Neural progenitor cell (in vitro differentiated cells): ENCODE measurements around the gene LAMA2. TPM values are rescaled to one million over a fixed set of nuclear protein-coding genes. Genes with fewer than 3 reads are reported as not detected.

Experiments
- DNase-seq: peaks from one replicate; pipeline ENCODE4 v3.0.0-alpha.2; 2016; ENCODE audit warnings: low spot score
- H2AFZ ChIP-seq: fragments of 200-600 bp; sonication (generic); replicated peaks from 2 replicates; pipeline ENCODE4 v1.6.1; 2016; ENCODE audit warnings: antibody characterized with exemption
- H3F3A ChIP-seq: fragments of 200-600 bp; sonication (generic); 2 replicates; pipeline ENCODE4 v1.6.1; 2016; ENCODE audit warnings: antibody characterized with exemption, low read depth
- H3K27ac ChIP-seq: fragments of 200-600 bp; sonication (generic); 2 replicates; pipeline ENCODE4 v1.5.1; 2016; ENCODE audit warnings: mild to moderate bottlenecking
- H3K27me3 ChIP-seq: fragments of 200-600 bp; sonication (generic); 2 replicates; pipeline ENCODE4 v1.6.1; 2016; ENCODE audit warnings: mild to moderate bottlenecking, moderate library complexity
- H3K36me3 ChIP-seq: fragments of 200-600 bp; sonication (generic); 2 replicates; pipeline ENCODE4 v1.5.1; 2016
- H3K4me1 ChIP-seq: fragments of 200-600 bp; sonication (generic); 2 replicates; pipeline ENCODE4 v1.6.1; 2016; ENCODE audit warnings: mixed run types
- H3K4me2 ChIP-seq: fragments of 200-600 bp; sonication (generic); 2 replicates; pipeline ENCODE4 v1.6.1; 2016
- H3K4me3 ChIP-seq: fragments of 200-600 bp; sonication (generic); 2 replicates; pipeline ENCODE4 v1.5.1; 2016
- H3K79me2 ChIP-seq: fragments of 200-600 bp; sonication (generic); 2 replicates; pipeline ENCODE4 v1.6.1; 2016; ENCODE audit warnings: low read depth
- H3K9ac ChIP-seq: fragments of 200-600 bp; sonication (generic); 2 replicates; pipeline ENCODE4 v1.6.1; 2016
- H3K9me3 ChIP-seq: fragments of 200-600 bp; sonication (generic); 2 replicates; pipeline ENCODE4 v1.5.1; 2016; ENCODE audit warnings: low read depth
- H4K20me1 ChIP-seq: fragments of 200-600 bp; sonication (generic); 2 replicates; pipeline ENCODE4 v1.6.1; 2016; ENCODE audit warnings: low read depth
- H3K27ac Mint-ChIP-seq: 3 replicates; pipeline ENCODE4 v1.8.0; 2021; ENCODE audit warnings: mixed read lengths
- H3K27me3 Mint-ChIP-seq: 2 replicates; pipeline ENCODE4 v1.8.0; 2022; ENCODE audit warnings: low read depth, mild to moderate bottlenecking, inconsistent platforms, moderate library complexity, mixed read lengths; ENCODE audit not compliant: insufficient read depth
- H3K36me3 Mint-ChIP-seq: 3 replicates; pipeline ENCODE4 v1.8.0; 2021; ENCODE audit warnings: mixed read lengths
- H3K4me1 Mint-ChIP-seq: 3 replicates; pipeline ENCODE4 v1.8.0; 2021; ENCODE audit warnings: mixed read lengths
- H3K4me3 Mint-ChIP-seq: 3 replicates; pipeline ENCODE4 v1.8.0; 2021; ENCODE audit warnings: mild to moderate bottlenecking, moderate library complexity, mixed read lengths
- H3K9me3 Mint-ChIP-seq: 3 replicates; pipeline ENCODE4 v1.8.0; 2020; ENCODE audit warnings: mixed read lengths
- CTCF ChIP-seq: fragments of 200-600 bp; sonication (generic); IDR thresholded peaks from 2 replicates; pipeline ENCODE4 v1.5.1; 2017; ENCODE audit warnings: antibody characterized with exemption, mild to moderate bottlenecking
- EZH2 ChIP-seq: fragments of 200-600 bp; sonication (generic); IDR thresholded peaks from 2 replicates; pipeline ENCODE4 v1.6.1; 2017; ENCODE audit warnings: antibody characterized with exemption, mild to moderate bottlenecking, moderate library complexity
- EZH2phosphoT487 ChIP-seq: fragments of 200-600 bp; sonication (generic); IDR thresholded peaks from 2 replicates; pipeline ENCODE4 v1.6.1; 2017; ENCODE audit warnings: antibody characterized with exemption
- total RNA-seq: library from RNA; depleted of rRNA; stranded (reverse); fragments of >200 nt; gene quantifications from 2 replicates; pipeline ENCODE4 v1.2.3, GENCODE V29; 2015; ENCODE audit warnings: low replicate concordance

LAMA2 gene
- total RNA-seq, 1 donor from 2014 or later = 1.5 TPM

- H3K4me1 Mint-ChIP-seq = peaks cover 5% of the 10 kb centered on the region
- no peaks in the 10 kb centered on the region for H4K20me1 ChIP-seq
- H3K4me1 ChIP-seq = no peaks in the 10 kb centered on the region
- no peaks in the 10 kb centered on the region for H3K9me3 Mint-ChIP-seq
- H3K27ac Mint-ChIP-seq = no peak overlapping the region
- H3F3A ChIP-seq = no peaks in the 10 kb centered on the region
- no peaks in the 10 kb centered on the region for H3K9me3 ChIP-seq
- no peak overlapping the region for H3K4me3 Mint-ChIP-seq
- no peak overlapping the region for H3K9ac ChIP-seq
- no peak overlapping the region for H2AFZ ChIP-seq
- no peak overlapping the region for H3K4me2 ChIP-seq
- DNase-seq = no peak
- TF ChIP-seq EZH2phosphoT487 (no peak), EZH2 (no peak), CTCF (no peak)
- H3K36me3 Mint-ChIP-seq = no peaks in the 10 kb centered on the region
- H3K36me3 ChIP-seq = no peaks in the 10 kb centered on the region
- H3K79me2 ChIP-seq = no peaks in the 10 kb centered on the region
- H3K4me3 ChIP-seq = no peak overlapping the region
- H3K27ac ChIP-seq = no peak overlapping the region
- H3K27me3 ChIP-seq = no peaks in the 10 kb centered on the region
- H3K27me3 Mint-ChIP-seq = peaks cover 5% of the 10 kb centered on the region
Measured at GRCh38 chr6:129542705-129543104, 659.8 kb downstream of the LAMA2 start.

- Histone ChIP-seq H3K9ac (no peak overlapping the region), H3F3A (no peaks in the 10 kb centered on the region), H2AFZ (no peak overlapping the region), H3K27me3 (no peaks in the 10 kb centered on the region), H3K36me3 (no peaks in the 10 kb centered on the region), H3K9me3 (no peaks in the 10 kb centered on the region), H3K4me2 (no peak overlapping the region), H3K27ac (no peak overlapping the region), H3K4me1 (no peaks in the 10 kb centered on the region), H3K79me2 (no peaks in the 10 kb centered on the region), H4K20me1 (no peaks in the 10 kb centered on the region), H3K4me3 (no peak overlapping the region)
- Mint-ChIP-seq H3K36me3 (no peaks in the 10 kb centered on the region), H3K9me3 (no peaks in the 10 kb centered on the region), H3K4me1 (no peaks in the 10 kb centered on the region), H3K27ac (no peak overlapping the region), H3K4me3 (no peak overlapping the region), H3K27me3 (peaks cover 5% of the 10 kb centered on the region)
- TF ChIP-seq EZH2 (no peak), EZH2phosphoT487 (no peak), CTCF (no peak)
- no peak for DNase-seq
Measured at GRCh38 chr6:129543981-129544380, 661.0 kb downstream of the LAMA2 start.

DNA sequence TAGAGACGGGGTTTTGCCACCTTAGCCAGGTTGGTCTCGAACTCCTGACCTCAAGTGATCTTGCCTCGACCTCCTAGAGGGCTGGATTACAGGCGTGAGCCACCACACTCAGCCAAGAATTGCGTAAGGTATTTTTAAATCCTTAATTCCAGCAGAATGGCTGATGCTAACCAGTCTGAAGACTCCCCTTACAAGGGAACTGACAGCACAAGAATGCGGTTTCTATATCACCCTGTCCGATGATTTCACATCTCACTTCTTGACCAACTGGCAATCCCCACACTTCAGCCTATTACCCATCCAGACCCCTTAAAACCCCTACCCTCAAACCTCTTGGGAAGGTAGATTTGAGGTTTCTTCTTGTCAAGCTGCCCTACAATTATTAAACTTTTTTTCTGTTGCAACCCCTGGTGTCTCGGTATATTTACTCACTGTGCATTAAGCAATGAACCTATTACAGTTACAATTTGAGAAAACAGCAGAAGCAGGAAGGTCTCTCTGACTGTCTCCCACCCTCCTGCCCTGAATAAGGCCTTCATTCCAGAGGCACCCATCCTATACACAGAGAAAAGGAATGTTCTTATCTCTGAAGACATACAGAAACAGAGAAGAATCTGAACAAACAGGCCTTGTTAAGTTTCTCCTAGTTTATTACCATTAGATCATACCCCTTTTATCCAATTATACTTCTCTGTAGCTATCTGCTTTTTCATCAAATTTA is 662.1 kb downstream of the LAMA2 start:
- TF ChIP-seq EZH2 = no peak
- no peak for TF ChIP-seq EZH2phosphoT487
- no peak for TF ChIP-seq CTCF
- H3K9ac ChIP-seq = no peak overlapping the region
- no peaks in the 10 kb centered on the region for H3K27me3 ChIP-seq
- no peak overlapping the region for H3K4me3 ChIP-seq
- no peak overlapping the region for H3K27ac ChIP-seq
- no peaks in the 10 kb centered on the region for H3K9me3 Mint-ChIP-seq
- H3K4me3 Mint-ChIP-seq = no peak overlapping the region
- no peaks in the 10 kb centered on the region for H4K20me1 ChIP-seq
- H3K36me3 ChIP-seq = no peaks in the 10 kb centered on the region
- no peak overlapping the region for H2AFZ ChIP-seq
- no peaks in the 10 kb centered on the region for H3K9me3 ChIP-seq
- no peaks in the 10 kb centered on the region for H3K4me1 Mint-ChIP-seq
- H3K4me1 ChIP-seq = no peaks in the 10 kb centered on the region
- no peak overlapping the region for H3K27ac Mint-ChIP-seq
- no peaks in the 10 kb centered on the region for H3K79me2 ChIP-seq
- no peaks in the 10 kb centered on the region for H3F3A ChIP-seq
- no peaks in the 10 kb centered on the region for H3K36me3 Mint-ChIP-seq
- DNase-seq = no peak
- no peak overlapping the region for H3K4me2 ChIP-seq
- H3K27me3 Mint-ChIP-seq = peaks cover 5% of the 10 kb centered on the region
